Measurements from ENCODE around the gene UCHL5.
A peak's percentile ranks its signal among the peaks of the same experiment; 100 is the strongest.
"Not testable (repeated sequence)": the region's sequence is repeated elsewhere in the genome, so short reads cannot be mapped to it uniquely, and the experiment has no call there.

Gene UCHL5

DNA sequence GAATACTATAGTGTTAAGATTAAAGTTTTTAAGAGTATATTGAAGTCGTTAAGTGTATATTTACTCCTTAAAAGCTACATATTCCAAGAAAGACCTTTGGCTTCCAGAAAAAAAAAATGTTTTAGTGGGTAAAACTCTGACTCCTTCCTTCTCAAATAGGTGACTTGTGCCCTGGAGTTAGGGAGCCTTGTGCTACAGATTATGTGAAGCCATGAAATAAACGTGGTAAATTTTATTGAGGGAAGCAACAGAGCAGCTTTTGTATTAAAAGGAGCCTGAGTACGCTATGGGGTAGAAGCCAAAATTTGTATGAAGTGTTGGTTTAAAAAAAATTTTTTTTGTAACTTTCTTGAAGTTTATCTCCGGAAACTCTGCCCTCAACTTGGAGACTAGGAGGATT lies 1.2 kb upstream of the UCHL5 start:
- in situ Hi-C loops (cut with MboI; ENCODE audit: low pct_unique_long_range_greater_than_20kb, low sequenced_read_pairs, unreplicated experiment), result no loop called here
- TF ChIP-seq, protein P1, sequence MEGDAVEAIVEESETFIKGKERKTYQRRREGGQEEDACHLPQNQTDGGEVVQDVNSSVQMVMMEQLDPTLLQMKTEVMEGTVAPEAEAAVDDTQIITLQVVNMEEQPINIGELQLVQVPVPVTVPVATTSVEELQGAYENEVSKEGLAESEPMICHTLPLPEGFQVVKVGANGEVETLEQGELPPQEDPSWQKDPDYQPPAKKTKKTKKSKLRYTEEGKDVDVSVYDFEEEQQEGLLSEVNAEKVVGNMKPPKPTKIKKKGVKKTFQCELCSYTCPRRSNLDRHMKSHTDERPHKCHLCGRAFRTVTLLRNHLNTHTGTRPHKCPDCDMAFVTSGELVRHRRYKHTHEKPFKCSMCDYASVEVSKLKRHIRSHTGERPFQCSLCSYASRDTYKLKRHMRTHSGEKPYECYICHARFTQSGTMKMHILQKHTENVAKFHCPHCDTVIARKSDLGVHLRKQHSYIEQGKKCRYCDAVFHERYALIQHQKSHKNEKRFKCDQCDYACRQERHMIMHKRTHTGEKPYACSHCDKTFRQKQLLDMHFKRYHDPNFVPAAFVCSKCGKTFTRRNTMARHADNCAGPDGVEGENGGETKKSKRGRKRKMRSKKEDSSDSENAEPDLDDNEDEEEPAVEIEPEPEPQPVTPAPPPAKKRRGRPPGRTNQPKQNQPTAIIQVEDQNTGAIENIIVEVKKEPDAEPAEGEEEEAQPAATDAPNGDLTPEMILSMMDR (IDR thresholded peaks at IDR 0.05; ENCODE audit: extremely low read depth, insufficient read depth, missing control alignments), result no peak
- no peak for DNase-seq (ENCODE audit: low spot score)

- TF ChIP-seq, protein P1 (IDR thresholded peaks at IDR 0.05; ENCODE audit: extremely low read depth, insufficient read depth, missing control alignments), result no peak
- in situ Hi-C loops (cut with MboI; ENCODE audit: low pct_unique_long_range_greater_than_20kb, low sequenced_read_pairs, unreplicated experiment), result no loop called here
- no peak for DNase-seq (ENCODE audit: low spot score)
These were observed 899 bp upstream of the UCHL5 start for GRCh38 chr1:193060115-193060403.

DNA sequence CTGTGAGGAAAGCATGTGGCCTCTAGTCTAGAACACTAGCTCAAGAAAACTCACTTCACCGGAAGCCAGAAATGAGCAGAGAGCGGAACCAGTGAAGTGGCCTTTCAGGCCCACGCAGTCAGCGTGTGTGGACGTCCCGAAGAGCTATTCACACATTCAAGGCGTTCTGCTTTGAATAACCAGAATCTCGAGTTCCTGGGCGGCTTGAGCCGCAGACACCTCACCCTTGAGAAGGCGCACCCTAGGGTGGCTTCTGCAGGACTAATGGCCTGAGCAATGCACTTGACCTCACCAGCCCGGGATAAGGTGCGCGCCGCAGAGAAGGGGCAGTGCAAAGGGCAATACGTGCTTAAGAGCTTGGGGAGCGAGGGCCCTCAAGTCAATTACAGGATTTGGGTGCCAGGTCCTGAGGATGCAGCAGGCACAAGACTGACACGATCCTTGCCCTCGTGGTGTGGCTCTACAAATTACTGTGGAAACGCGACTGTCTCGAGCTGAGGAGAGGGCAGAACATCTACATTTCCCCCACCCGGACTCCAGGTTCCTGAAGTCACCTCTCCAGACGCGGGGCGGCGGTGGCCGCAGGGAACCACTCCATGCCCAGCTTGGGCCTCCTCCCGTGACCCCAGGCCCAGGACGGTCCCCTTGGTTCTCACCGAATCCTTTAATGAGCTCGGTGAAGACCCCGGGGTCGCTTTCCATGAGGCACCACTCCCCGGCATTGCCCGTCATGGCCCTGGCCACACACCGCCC lies 455 bp downstream of the UCHL5 start:
- in situ Hi-C loops (cut with MboI; ENCODE audit: low pct_unique_long_range_greater_than_20kb, low sequenced_read_pairs, unreplicated experiment), result no loop called here
- TF ChIP-seq, protein P1 (IDR thresholded peaks at IDR 0.05; ENCODE audit: extremely low read depth, insufficient read depth, missing control alignments), result no peak
- peak; percentile 60 for DNase-seq (ENCODE audit: low spot score)

DNA sequence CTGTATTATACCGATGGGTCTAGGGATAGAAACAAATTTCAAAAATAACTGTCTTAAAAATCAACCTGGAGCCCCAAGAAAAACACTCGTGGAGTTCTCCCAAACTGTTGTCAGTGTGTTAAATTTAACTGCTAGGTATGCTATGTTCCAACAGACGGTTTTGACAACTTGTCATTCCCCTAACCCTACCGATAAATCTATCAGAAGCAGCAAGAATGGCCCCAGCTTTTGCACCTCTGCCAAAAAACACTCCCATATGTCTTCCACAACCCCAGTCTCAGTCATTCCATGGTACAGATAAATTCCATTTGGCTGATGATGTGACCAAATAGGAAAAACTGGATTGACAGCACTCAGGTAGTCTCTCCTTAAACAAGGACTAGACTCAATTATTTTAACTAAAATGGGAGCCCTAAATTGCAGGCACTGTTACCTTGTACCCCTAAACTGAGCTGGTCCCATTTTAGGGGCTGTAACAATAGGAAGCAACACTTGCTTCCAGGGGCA lies 4.9 kb downstream of the UCHL5 start:
- TF ChIP-seq, protein P1 (IDR thresholded peaks at IDR 0.05; ENCODE audit: extremely low read depth, insufficient read depth, missing control alignments), result no peak
- in situ Hi-C loops (cut with MboI; ENCODE audit: low pct_unique_long_range_greater_than_20kb, low sequenced_read_pairs, unreplicated experiment), result no loop called here
- DNase-seq (ENCODE audit: low spot score), result no peak

DNA sequence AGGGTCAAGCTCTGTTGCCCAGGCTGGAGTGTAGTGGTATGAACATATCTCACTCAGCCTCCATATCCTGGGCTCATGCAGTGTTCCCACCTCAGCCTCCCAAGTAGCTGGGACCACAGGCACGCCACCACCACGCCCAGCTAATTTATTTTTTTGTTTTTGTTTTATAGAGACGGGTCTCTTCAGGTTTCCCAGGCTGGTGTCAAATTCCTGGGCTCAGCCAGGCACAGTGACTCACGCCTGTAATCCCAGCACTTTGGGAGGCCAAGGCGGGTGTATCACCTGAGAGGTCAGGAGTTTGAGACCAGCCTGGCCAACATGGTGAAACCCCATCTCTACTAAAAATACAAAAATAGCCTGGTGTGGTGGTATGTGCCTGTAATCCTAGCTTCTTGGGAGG lies 10.2 kb downstream of the UCHL5 start:
- DNase-seq (ENCODE audit: low spot score); in situ Hi-C loops (cut with MboI; ENCODE audit: low pct_unique_long_range_greater_than_20kb, low sequenced_read_pairs, unreplicated experiment): not testable (repeated sequence)

- DNase-seq (ENCODE audit: low spot score), result no peak
- TF ChIP-seq, protein P1 (IDR thresholded peaks at IDR 0.05; ENCODE audit: extremely low read depth, insufficient read depth, missing control alignments), result no peak
- in situ Hi-C loops (cut with MboI; ENCODE audit: low pct_unique_long_range_greater_than_20kb, low sequenced_read_pairs, unreplicated experiment), result no loop called here
These were observed 16.1 kb downstream of the UCHL5 start for GRCh38 chr1:193042766-193043691.

- TF ChIP-seq, protein P1 (IDR thresholded peaks at IDR 0.05; ENCODE audit: extremely low read depth, insufficient read depth, missing control alignments), result no peak
- DNase-seq (ENCODE audit: low spot score), result no peak
- in situ Hi-C loops (cut with MboI; ENCODE audit: low pct_unique_long_range_greater_than_20kb, low sequenced_read_pairs, unreplicated experiment), result no loop called here
These were observed 19.1 kb downstream of the UCHL5 start for GRCh38 chr1:193040011-193040410.
